ENCODE data around the gene BRWD1. TPM values are rescaled to one million over a fixed set of nuclear protein-coding genes. Genes with fewer than 3 reads are reported as not detected.

BRWD1 gene
- total RNA-seq, 1 experiment from 2014 or later, result 141 TPM

- Histone ChIP-seq H3K79me2 (ENCODE audit: low read length) (no peaks in the 10 kb centered on the region), H3K9ac (ENCODE audit: low read length) (no peak overlapping the region), H3K36me3 (ENCODE audit: insufficient read depth, low read length) (peaks cover 22% of the 10 kb centered on the region), H3K9me2 (replicated peaks; ENCODE audit: insufficient read depth, low read length) (no peaks in the 10 kb centered on the region), H3K4me3 (ENCODE audit: low read length) (no peak overlapping the region), H2AFZ (ENCODE audit: low read length) (no peak overlapping the region), H3K4me2 (ENCODE audit: low read depth, low read length, poor library complexity, severe bottlenecking) (no peak overlapping the region), H3K27ac (ENCODE audit: low read length) (peak overlapping the region; percentile 76), H3K4me1 (ENCODE audit: low read length) (peaks cover 18% of the 10 kb centered on the region), H3K9me3 (ENCODE audit: low read length) (no peaks in the 10 kb centered on the region), H3K27me3 (ENCODE audit: low read length) (no peaks in the 10 kb centered on the region), H4K20me1 (ENCODE audit: insufficient read depth, low read depth, low read length) (peaks cover 4% of the 10 kb centered on the region; the same call in 1 of the 2 replicates)
- no peak for DNase-seq
These were observed 25.8 kb upstream of the BRWD1 start for GRCh38 chr21:39339231-39339630.

GRCh38 chr21:39336457-39337008 is 23.1 kb upstream of the BRWD1 start:
- Histone ChIP-seq H3K79me2 (ENCODE audit: low read length) (no peaks in the 10 kb centered on the region), H3K4me3 (ENCODE audit: low read length) (no peak overlapping the region), H3K4me2 (ENCODE audit: low read depth, low read length, poor library complexity, severe bottlenecking) (no peak overlapping the region), H3K9me2 (replicated peaks; ENCODE audit: insufficient read depth, low read length) (no peaks in the 10 kb centered on the region), H3K27ac (ENCODE audit: low read length) (peak overlapping the region; percentile 78), H3K9ac (ENCODE audit: low read length) (no peak overlapping the region), H3K27me3 (ENCODE audit: low read length) (no peaks in the 10 kb centered on the region), H3K36me3 (ENCODE audit: insufficient read depth, low read length) (0 out of 2 replicates have a peak, but pooled peaks cover 3% of the 10 kb centered on the region), H4K20me1 (ENCODE audit: insufficient read depth, low read depth, low read length) (no peaks in the 10 kb centered on the region), H2AFZ (ENCODE audit: low read length) (0 out of 2 replicates have a peak overlapping the region, but pooled peaks have one; percentile 74), H3K9me3 (ENCODE audit: low read length) (no peaks in the 10 kb centered on the region), H3K4me1 (ENCODE audit: low read length) (peaks cover 29% of the 10 kb centered on the region)
- DNase-seq, result peak; percentile 41

- no peaks in the 10 kb centered on the region for H3K79me2 ChIP-seq (ENCODE audit: low read length)
- DNase-seq, result no peak
- no peak overlapping the region for H3K4me3 ChIP-seq (ENCODE audit: low read length)
- H4K20me1 ChIP-seq (ENCODE audit: insufficient read depth, low read depth, low read length), result no peaks in the 10 kb centered on the region
- peaks cover 44% of the 10 kb centered on the region for H3K4me1 ChIP-seq (ENCODE audit: low read length)
- no peak overlapping the region for H2AFZ ChIP-seq (ENCODE audit: low read length)
- H3K36me3 ChIP-seq (ENCODE audit: insufficient read depth, low read length), result no peaks in the 10 kb centered on the region
- no peak overlapping the region for H3K4me2 ChIP-seq (ENCODE audit: low read depth, low read length, poor library complexity, severe bottlenecking)
- no peak overlapping the region for H3K27ac ChIP-seq (ENCODE audit: low read length)
- H3K9me2 ChIP-seq (replicated peaks; ENCODE audit: insufficient read depth, low read length), result no peaks in the 10 kb centered on the region
- no peaks in the 10 kb centered on the region for H3K27me3 ChIP-seq (ENCODE audit: low read length)
- H3K9me3 ChIP-seq (ENCODE audit: low read length), result no peaks in the 10 kb centered on the region
- H3K9ac ChIP-seq (ENCODE audit: low read length), result no peak overlapping the region
These were observed 21.2 kb upstream of the BRWD1 start for GRCh38 chr21:39334611-39335010.

GRCh38 chr21:39332175-39332574 is 18.7 kb upstream of the BRWD1 start:
- Histone ChIP-seq H3K4me2 (ENCODE audit: low read depth, low read length, poor library complexity, severe bottlenecking) (peak overlapping the region; percentile 31), H3K4me1 (ENCODE audit: low read length) (peaks cover 58% of the 10 kb centered on the region), H2AFZ (ENCODE audit: low read length) (peak overlapping the region; percentile 74), H3K27me3 (ENCODE audit: low read length) (no peaks in the 10 kb centered on the region), H4K20me1 (ENCODE audit: insufficient read depth, low read depth, low read length) (no peaks in the 10 kb centered on the region), H3K36me3 (ENCODE audit: insufficient read depth, low read length) (no peaks in the 10 kb centered on the region), H3K9ac (ENCODE audit: low read length) (peak overlapping the region; percentile 43), H3K79me2 (ENCODE audit: low read length) (no peaks in the 10 kb centered on the region), H3K27ac (ENCODE audit: low read length) (peak overlapping the region; percentile 83), H3K4me3 (ENCODE audit: low read length) (no peak overlapping the region), H3K9me2 (replicated peaks; ENCODE audit: insufficient read depth, low read length) (no peaks in the 10 kb centered on the region), H3K9me3 (ENCODE audit: low read length) (no peaks in the 10 kb centered on the region)
- DNase-seq, result peak; percentile 40

GRCh38 chr21:39330001-39330400 is 16.6 kb upstream of the BRWD1 start:
- H2AFZ ChIP-seq (ENCODE audit: low read length), result no peak overlapping the region
- H3K4me2 ChIP-seq (ENCODE audit: low read depth, low read length, poor library complexity, severe bottlenecking), result no peak overlapping the region

GRCh38 chr21:39327727-39328126 is 14.3 kb upstream of the BRWD1 start:
- Histone ChIP-seq H3K4me3 (ENCODE audit: low read length) (no peak overlapping the region), H2AFZ (ENCODE audit: low read length) (no peak overlapping the region), H3K4me1 (ENCODE audit: low read length) (peaks cover 60% of the 10 kb centered on the region), H4K20me1 (ENCODE audit: insufficient read depth, low read depth, low read length) (no peaks in the 10 kb centered on the region), H3K36me3 (ENCODE audit: insufficient read depth, low read length) (no peaks in the 10 kb centered on the region), H3K27ac (ENCODE audit: low read length) (peak overlapping the region; percentile 54), H3K79me2 (ENCODE audit: low read length) (no peaks in the 10 kb centered on the region), H3K9me3 (ENCODE audit: low read length) (no peaks in the 10 kb centered on the region), H3K27me3 (ENCODE audit: low read length) (no peaks in the 10 kb centered on the region), H3K9me2 (replicated peaks; ENCODE audit: insufficient read depth, low read length) (no peaks in the 10 kb centered on the region), H3K4me2 (ENCODE audit: low read depth, low read length, poor library complexity, severe bottlenecking) (no peak overlapping the region), H3K9ac (ENCODE audit: low read length) (no peak overlapping the region)
- no peak for DNase-seq

More at GRCh38 chr21:39330001-39330400, 16.6 kb upstream of the BRWD1 start:
- no peak overlapping the region for H3K4me3 ChIP-seq (ENCODE audit: low read length)
- H3K79me2 ChIP-seq (ENCODE audit: low read length), result no peaks in the 10 kb centered on the region
- H3K9me3 ChIP-seq (ENCODE audit: low read length), result no peaks in the 10 kb centered on the region
- H3K36me3 ChIP-seq (ENCODE audit: insufficient read depth, low read length), result no peaks in the 10 kb centered on the region
- no peaks in the 10 kb centered on the region for H3K9me2 ChIP-seq (replicated peaks; ENCODE audit: insufficient read depth, low read length)
- no peaks in the 10 kb centered on the region for H3K27me3 ChIP-seq (ENCODE audit: low read length)
- DNase-seq, result peak; percentile 85
- peaks cover 51% of the 10 kb centered on the region for H3K4me1 ChIP-seq (ENCODE audit: low read length)
- no peaks in the 10 kb centered on the region for H4K20me1 ChIP-seq (ENCODE audit: insufficient read depth, low read depth, low read length)
- no peak overlapping the region for H3K9ac ChIP-seq (ENCODE audit: low read length)
- H3K27ac ChIP-seq (ENCODE audit: low read length), result peak overlapping the region; percentile 83

GRCh38 chr21:39326607-39327307 is 13.3 kb upstream of the BRWD1 start:
- Histone ChIP-seq H3K4me1 (ENCODE audit: low read length) (peaks cover 60% of the 10 kb centered on the region), H3K27me3 (ENCODE audit: low read length) (no peaks in the 10 kb centered on the region), H3K9me3 (ENCODE audit: low read length) (no peaks in the 10 kb centered on the region), H2AFZ (ENCODE audit: low read length) (no peak overlapping the region), H3K79me2 (ENCODE audit: low read length) (no peaks in the 10 kb centered on the region), H3K27ac (ENCODE audit: low read length) (peak overlapping the region; percentile 54), H3K4me2 (ENCODE audit: low read depth, low read length, poor library complexity, severe bottlenecking) (no peak overlapping the region), H4K20me1 (ENCODE audit: insufficient read depth, low read depth, low read length) (no peaks in the 10 kb centered on the region), H3K9me2 (replicated peaks; ENCODE audit: insufficient read depth, low read length) (no peaks in the 10 kb centered on the region), H3K4me3 (ENCODE audit: low read length) (no peak overlapping the region), H3K9ac (ENCODE audit: low read length) (no peak overlapping the region), H3K36me3 (ENCODE audit: insufficient read depth, low read length) (no peaks in the 10 kb centered on the region)
- no peak for DNase-seq

- Histone ChIP-seq H2AFZ (ENCODE audit: low read length) (no peak overlapping the region), H3K4me2 (ENCODE audit: low read depth, low read length, poor library complexity, severe bottlenecking) (no peak overlapping the region), H3K36me3 (ENCODE audit: insufficient read depth, low read length) (no peaks in the 10 kb centered on the region), H3K4me1 (ENCODE audit: low read length) (peaks cover 54% of the 10 kb centered on the region), H3K4me3 (ENCODE audit: low read length) (no peak overlapping the region), H3K9me2 (replicated peaks; ENCODE audit: insufficient read depth, low read length) (no peaks in the 10 kb centered on the region), H3K9me3 (ENCODE audit: low read length) (no peaks in the 10 kb centered on the region), H3K79me2 (ENCODE audit: low read length) (no peaks in the 10 kb centered on the region), H4K20me1 (ENCODE audit: insufficient read depth, low read depth, low read length) (no peaks in the 10 kb centered on the region), H3K9ac (ENCODE audit: low read length) (no peak overlapping the region), H3K27me3 (ENCODE audit: low read length) (no peaks in the 10 kb centered on the region), H3K27ac (ENCODE audit: low read length) (no peak overlapping the region)
- DNase-seq, result no peak
These were observed 12.0 kb upstream of the BRWD1 start for GRCh38 chr21:39325458-39325857.

Measured in Karpas-422 (cell line).